Activated CD4-positive, CD25-positive, alpha-beta regulatory T cell treated with anti-CD3 and anti-CD28 coated beads, Interleukin-2, amount 50 U/mL, for 72 hours (primary cell): Measurements from ENCODE around the gene MED17.
"Not testable (repeated sequence)": the region's sequence is repeated elsewhere in the genome, so short reads cannot be mapped to it uniquely, and the experiment has no call there.

Source experiments
- DNase-seq: peaks from one replicate; pipeline ENCODE4 v3.0.0; 2021

Gene MED17

DNA sequence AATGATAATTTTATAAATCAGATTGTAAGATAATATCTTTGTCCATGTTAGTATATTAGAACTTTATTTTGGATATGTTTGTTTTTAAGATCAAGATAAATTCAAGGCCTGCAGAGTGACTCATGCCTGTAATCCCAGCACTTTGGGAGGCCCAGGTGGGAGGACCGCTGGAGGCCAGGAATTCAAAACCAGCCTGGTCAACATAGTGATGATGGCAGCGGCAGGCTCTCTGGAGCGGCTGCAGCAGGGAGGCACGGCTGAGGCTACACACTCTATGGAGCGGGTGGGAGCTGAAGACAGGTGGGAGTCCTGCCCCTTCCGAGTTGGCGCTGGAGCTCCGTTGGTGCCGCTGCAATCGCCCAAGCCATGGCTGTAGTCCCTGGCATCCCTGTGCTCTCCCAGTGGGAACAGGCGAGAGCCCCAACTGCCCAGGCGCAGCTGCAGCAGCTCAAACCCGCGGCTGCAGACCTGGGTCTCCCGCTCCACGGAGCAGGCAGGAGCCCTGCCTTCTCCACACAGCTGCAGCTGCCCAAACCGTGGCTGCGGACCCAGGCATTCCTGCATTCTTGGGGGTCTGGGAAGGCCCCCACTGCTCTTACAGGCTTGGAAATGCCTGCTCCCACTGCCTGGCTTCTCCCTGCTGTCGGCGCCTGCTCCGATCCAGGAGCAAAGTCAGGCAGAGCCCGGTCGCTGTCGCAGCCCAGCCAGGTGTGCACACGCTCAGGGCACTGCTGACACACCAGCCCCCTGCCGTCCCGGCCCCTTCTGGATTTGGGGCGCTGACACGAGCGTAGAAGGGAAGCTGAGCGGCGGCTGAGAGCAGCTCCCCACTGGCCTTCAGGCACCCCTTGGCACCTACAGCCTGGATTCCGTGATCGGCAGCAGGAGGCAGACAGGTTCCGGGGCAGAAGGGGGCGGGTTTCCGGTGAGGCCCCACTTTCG is 25.9 kb upstream of the MED17 start:
- DNase-seq, result no peak

DNA sequence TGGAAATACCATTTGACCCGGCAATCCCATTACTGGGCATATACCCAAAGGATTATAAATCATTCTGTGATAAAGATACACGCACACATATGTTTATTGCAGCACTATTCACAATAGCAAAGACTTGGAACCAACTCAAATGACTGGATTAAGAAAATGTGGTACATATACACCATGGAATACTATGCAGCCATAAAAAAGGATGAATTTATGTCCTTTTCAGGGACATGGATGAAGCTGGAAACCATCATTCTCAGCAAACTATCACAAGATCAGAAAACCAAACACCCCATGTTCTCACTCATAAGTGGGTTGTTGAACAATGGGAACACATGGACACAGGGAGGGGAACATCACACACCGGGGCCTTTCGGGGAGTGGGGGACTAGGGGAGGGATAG is 25.0 kb upstream of the MED17 start:
- not testable (repeated sequence) for DNase-seq

DNA sequence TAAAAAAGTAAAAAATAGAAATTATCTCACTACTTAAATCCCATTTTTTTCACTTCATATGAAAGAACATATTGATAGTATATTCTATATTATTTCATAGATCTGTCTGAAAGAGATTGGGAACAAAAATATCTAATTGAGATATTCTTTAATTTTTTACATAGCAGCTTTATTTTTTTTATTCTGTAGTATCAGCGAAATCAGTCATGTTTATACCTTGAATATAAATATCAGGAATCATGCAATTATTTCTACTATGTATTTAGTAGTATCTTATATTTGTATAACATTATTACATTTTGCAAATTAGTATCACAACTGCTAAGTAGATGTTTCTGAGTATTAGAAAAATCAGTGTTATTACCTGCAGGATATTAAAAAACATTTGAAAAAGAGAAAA is 22.2 kb upstream of the MED17 start:
- no peak for DNase-seq

DNA sequence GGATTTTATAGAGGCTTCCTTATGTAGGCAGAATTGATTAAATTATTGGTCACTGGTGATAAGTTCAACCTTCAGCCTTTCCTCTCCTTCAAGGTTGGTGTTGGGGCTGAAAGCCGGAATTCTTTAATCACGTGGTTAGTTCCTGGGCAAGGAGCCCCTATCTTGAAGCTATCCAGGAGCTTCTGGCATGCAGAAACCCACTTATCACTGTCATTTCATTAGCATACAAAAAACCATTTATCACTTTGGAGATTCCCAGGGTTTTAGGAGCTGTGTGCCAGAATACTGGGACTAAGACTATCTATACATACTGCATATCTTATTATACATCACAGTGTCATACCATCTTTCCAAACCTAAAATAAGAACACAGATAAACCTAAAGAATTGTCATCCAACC is 18.5 kb upstream of the MED17 start:
- DNase-seq, result no peak

DNA sequence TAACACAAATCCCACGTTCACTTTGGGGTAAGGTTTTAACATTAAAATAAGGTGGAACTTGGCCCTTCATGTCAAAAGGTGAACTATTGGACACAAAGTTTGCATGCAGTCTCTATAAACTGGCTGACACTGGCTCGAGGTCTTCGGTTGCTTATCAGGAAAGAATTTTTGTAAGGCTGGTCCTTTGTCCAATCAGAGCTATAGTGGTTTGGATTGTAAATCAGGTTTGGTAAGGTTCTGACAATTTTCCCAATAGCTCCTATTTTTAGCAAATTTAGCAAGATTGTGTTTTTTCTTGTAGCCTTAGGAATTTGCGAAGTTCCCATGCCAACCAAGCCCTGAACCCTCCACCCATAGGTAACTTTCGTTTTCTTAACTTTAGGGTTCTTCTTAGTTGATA is 17.6 kb upstream of the MED17 start:
- DNase-seq, result no peak

DNA sequence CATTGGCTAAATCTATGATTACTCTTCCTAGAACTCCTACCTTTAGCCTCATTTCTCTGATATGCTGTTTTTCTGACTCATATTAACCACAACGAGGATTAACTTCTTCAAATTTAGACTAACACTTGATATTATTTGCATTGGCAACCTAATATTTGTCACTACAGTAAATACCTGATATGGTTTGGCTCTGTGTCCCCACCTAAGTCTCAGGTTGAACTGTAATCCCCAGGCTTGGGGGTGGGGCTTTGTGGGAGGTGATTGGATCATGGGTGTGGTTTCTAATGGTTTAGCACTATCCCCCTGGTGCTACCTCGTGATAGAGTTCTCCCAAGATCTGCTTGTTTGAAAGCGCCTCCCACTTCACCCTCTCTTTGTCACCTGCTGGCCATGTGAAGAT is 17.1 kb upstream of the MED17 start:
- DNase-seq, result no peak

DNA sequence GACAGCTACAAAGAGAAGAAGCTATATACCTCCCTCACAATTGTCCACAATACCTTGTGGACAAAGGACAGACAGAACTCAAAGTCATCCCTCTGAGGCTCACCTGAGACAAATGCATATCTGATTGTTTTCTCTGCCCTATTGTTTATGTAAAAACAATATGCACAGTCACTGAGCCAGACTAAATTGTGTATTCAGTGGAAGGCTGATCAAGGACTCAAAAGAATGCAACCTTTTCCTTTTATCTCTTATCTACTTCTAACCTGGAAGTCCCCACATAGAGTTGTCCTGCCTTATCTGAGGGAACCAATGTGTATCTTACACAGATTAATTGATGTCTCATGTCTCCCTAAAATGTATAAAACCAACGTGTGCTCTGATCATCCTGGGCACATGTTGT is 13.9 kb upstream of the MED17 start:
- DNase-seq, result no peak

DNA sequence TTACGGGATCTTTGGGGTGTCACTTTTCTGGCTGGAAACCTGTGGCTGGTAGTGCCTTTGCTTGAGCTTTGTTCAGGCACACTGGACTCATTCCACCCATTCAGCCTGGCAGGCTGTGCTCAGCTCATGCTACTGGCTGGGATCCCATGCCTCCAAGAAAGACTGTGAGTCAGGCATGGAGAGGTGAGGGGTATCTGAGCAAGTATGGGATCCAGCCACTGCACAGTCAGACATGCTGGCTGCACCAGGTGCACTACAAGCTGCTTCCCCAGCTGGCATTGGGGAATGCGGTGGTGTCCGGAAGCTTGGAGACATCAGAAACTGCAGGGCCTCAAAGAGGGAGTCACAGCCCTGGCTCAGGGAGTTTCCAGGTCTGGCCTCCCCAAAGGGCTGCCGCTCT is 12.0 kb upstream of the MED17 start:
- no peak for DNase-seq

DNA sequence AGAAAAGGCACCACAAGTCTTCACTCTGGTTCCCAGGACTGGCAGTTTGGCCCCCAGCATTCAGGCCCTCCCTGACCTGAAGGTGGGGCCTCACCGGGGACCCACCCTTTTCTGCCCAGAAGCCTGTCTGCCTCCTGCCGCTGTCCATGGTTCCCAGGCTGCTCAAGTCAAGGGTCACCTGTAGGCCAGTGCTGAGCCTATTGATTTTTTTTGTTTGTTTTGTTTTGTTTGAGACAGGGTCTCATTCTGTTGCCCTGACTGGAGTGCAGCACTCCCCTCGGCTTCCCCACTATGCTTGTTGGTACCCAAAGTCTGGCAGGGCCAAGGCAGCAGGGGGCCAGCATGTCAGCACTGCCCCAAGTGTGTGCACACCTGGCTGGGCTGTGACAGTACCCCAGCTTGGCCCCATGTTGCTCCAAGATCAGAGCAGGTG is 11.0 kb upstream of the MED17 start:
- no peak for DNase-seq

DNA sequence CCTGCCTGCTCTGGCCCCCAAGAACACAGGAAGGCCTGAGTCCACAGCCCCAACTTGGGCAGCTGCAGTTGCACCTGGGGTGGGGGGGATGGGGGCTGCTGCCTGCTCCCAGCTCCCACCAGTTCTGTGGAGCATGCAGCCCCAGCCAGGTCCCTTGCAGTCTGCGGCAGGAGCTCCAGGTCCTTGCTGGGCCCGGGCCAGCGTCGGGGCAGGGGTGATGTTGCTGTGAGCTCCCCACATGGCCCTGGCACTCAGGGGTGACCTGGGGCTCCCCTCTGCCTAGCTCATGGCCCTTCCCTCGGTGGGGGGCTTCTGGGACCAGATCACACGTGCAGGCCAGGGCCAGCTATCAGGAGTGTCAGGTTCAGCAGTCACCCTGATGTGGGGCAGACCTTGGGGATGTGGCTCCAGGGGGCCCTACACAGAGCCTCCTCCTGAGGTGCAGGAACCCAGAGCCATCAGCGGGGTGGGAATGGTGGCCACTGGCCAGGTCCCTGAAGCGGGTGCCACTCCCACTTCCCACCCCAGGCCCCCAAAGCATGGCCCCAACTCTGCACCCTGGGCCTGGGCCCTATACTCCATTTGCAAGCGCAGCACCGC is 10.4 kb upstream of the MED17 start:
- DNase-seq, result no peak

DNA sequence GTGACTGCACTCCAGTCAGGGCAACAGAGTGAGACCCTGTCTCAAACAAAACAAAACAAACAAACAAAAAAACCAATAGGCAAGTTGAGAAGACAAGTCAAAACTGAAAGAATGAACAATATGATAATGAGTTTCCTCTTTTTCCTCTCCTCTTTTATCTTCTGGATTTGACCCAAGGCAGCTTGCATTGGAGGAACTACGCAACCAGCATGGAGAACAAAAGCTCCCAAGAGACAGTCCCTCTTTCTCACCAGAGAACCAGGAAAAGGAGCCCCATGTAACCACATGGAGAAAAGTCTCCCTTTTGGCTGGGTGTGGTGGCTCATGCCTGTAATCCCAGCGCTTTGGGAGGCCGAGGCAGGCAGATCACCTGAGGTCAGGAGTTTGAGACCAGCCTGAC is 9.5 kb upstream of the MED17 start:
- not testable (repeated sequence) for DNase-seq

DNA sequence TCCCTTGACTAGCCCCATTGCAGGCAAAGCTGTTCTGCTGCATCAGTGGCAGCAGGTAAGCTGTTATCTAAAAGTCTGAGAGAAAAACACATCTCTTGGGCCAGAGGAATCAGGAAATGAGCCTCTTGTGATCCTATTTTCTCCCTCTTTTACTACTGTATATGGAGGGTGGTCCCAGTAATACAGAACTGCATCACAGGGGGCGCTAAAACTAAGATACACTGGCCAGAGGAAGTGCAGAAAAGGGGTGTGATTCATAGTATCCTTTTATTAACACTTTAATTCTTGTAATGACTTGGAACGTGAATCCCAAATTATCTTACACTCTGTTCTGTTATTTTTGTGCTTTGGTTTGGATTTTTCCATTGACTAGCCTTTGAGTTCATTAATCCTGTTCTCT is 8.8 kb upstream of the MED17 start:
- no peak for DNase-seq

DNA sequence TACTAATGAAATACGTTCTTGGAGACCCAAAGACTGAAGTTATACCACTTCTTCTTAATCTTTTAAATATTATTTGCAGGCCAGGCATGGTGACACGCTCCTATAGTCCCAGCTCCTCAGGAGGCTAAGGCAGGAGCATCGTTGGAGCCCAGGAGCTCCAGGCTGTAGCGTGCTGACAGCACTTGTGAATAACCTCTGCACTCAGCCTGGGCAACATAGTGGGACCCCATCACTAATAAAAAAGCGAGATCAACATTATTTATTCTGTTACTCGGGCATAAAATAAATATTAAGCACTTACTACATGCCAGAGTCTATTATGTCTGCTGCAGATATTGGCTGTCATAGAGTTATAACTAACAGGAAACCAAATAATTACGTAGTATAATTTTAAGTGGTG is 720 bp upstream of the MED17 start:
- no peak for DNase-seq

DNA sequence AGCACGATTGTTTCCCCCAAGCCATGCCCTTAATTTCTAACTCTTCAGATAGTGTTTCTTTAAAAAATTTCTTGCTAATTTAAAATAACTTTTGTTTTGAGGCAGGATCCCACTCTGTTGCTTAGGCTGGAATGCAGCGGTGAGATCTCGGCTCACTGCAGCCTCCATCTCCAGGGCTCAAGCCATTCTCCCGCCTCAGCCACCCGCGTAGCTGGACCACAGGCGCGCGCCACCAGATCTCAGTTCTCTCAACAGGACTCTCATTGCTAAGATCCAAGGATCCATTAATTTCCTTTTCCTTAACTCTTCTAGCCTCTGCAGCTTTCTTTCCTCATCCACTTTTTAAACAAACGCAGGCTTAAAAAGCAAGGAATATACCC is 327 bp upstream of the MED17 start:
- DNase-seq, result no peak

DNA sequence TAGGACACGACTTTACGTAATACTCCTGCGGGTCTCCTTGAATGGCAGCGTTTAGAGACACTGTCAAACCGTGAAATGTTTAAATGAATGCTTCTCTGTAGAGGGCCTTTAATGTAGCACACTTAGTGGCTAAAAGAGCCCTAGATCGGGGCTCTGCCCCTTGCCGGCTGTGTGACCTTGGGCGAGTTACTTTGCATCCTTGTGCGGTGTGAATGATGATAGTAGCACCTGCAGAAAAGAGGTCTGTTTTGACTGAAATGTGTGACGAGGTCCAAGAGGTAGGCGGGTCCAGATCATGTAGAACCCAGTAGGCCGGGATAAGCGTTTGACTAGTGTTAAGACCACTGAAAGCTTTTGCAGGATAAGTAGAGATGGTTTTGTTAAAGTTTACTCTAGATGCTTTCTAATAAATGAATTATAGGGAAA is 866 bp downstream of the MED17 start:
- no peak for DNase-seq

DNA sequence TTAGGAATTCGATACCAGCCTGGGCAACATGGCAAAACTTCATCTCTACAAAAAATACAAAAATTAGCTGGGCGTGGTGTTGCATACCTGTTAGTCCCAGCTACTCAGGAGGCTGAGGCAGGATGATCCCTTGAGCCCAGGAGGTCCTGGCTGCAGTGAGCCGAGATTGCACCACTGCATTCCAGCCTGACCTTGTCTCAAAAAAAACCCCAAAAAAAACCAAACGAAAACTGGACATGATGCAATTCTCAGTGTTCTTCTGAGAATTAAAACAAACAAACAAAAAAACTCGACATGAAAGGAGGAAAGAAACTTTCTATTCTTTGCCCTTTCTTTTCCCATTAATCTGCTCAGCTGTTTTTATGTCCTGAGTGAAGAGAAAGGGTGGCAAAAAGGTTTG is 7.4 kb downstream of the MED17 start:
- no peak for DNase-seq

DNA sequence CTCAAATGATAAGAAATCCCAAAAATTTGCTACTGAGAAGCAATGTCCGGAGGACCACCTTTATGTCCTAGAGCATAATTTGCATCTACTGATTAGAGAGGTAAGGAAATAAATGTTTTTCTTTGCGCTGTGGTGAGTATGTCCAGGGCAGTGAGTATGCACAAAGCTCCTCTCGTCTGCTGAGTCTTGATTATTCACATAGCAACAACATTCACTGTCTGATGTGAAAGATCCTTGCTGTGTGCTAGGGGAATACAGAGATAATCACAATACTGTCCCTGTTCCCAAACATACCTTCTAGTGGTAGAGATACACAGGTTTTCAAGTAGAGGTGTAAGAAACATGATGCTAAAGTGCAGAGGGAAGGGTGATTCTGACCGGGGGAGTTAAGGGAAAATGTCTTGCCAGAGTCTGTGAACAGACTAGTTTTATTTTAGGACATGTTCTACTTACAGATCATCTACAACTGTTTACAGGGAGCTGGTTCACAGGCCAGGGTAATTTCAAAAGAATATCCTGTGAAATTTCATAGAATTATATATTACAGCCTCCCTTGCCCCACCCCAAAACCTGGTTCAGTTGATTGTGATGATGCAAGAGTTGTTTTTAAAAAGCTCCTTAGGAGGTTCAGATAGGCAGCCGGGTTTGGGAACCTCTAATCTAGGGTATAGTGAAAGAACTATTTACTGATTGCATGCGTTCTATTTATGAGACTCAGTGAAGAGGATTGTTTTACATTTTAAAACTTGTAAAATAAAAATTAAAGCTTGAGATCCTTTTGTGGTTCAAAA is 12.6 kb downstream of the MED17 start:
- no peak for DNase-seq

DNA sequence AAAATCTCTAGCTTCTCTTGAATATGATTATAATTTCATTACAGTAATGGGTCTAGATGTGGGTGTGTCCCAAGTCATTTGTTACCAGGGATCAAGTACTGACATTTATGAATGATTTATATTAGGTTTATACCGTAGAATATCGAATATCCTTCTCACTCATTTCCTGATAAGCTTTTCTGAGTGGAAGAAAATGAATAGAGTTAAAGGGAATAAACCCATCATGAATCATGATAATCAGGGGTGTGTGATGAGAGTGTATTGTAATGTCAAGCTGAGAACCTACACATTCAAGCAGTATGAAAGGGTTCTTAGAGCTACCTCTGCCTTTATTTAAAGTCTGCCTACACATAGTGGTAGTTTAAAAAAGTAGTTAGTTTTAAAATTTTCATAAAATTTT is 17.3 kb downstream of the MED17 start:
- DNase-seq, result no peak

DNA sequence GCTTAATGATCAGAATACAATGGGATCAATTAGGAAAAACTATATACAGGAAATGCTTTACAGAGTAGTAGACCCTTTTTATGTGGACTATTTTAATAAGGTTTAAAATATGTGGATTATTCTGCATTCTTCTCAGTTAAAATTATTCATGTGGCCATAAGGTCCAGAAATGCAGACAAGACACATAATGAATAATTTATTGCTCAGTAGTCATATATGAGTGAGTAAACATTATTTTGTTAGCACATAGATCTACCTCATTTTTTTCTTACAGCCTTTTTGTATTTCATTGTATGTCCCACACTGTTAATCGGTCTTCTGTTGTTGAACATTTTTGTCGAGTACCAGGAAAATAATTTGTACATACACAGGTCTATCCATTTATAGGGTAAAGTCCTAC is 20.8 kb downstream of the MED17 start:
- no peak for DNase-seq

DNA sequence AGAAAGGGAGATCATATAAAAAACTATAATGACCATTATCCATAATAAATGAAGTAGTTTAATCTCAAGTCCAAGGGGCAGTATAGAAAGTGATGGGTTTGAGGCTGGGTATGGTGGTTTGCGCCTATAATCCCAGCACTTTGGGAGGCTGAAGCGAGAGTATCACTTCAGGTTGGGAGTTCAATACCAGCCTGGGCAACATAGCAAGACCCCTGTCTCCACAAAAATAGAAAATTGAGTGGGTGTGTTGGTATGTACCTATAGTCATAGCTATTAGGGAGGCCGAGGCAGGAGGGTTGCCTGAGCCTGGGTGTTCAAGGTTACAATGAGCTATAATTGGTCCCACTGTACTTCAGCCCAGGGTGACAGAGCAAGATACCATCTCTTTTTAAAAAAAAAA is 23.9 kb downstream of the MED17 start:
- no peak for DNase-seq

DNA sequence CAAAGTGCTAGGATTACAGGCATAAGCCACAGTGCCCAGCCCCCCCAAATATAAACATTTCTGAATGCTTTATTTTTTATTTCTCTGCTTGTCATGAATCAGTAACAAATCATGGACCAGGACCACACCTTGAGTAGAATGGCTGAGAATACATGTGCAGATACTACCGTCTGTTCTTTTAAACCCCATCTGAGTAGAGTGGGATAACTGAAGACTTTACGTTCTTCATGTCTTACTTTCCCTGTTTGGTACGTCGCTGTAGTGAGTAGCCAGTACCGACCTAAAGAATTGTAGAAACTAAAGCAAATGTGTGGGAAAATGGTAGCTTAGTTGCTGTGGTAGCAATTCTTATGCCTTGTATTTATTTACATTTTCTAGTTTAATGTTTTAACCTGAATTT is 29.9 kb downstream of the MED17 start:
- DNase-seq, result no peak

DNA sequence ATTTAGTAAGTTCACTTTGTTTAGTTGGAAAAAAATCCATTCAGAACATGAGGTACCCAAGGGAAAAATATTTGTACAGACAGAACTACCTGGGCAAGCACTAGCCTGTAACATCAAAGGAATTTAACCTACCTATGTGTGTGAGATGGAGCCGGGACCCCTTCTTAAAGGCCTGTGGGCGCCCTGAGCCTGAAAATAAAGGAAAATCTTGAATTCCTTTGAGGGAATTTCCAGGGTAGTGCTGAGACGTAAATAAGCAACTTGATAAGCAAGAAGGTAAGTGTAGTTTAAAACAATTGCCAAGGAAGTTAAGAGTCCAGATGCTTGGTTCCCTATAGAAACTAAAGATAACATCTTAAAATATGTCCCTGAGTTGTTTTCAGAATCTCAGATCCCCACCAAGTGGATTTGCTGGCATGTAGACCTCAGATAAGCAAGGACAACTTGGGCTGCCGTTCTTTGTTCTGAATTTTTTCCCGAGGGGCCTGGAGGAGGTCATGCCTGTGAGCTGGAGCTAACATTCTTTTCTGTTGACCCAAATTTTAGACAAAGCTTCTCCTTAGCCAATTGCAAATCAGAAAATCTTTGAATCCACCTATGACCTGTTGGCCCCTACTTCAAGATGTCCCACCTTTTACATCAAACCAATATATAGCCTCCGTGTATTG is 31.0 kb downstream of the MED17 start:
- no peak for DNase-seq
